B cell (primary cell): ENCODE measurements around the gene EPHB6. TPM values are rescaled to one million over a fixed set of nuclear protein-coding genes. Genes with fewer than 3 reads are reported as not detected.
A peak's percentile ranks its signal among the peaks of the same experiment; 100 is the strongest.

ENCODE experiments used
- ATAC-seq: fragments of 200-7000 bp; cut with Tn5 transposase; one replicate; pipeline ENCODE4 v1.10.0; 2021; ENCODE audit warnings: low read depth, mild to moderate bottlenecking, moderate number of reproducible peaks, moderate library complexity
- CTCF ChIA-PET: fragments of 350-600 bp; sonication (Branson Sonifier 250); formaldehyde crosslinking; loops from one replicate; lab custom pipeline; 2021; ENCODE audit warnings: antibody characterized with exemption, inconsistent platforms; lab: Charles Lee
- POLR2A ChIA-PET: fragments of 350-600 bp; sonication (Branson Sonifier 250); formaldehyde crosslinking; loops from one replicate; lab custom pipeline; 2021; ENCODE audit warnings: antibody characterized with exemption; lab: Charles Lee
- DNase-seq: peaks from one replicate; pipeline ENCODE4 v3.0.0; 2013
- H2AFZ ChIP-seq: 2 replicates; pipeline ENCODE4 v1.6.1; 2012; ENCODE audit warnings: mild to moderate bottlenecking, low read depth, low read length; ENCODE audit not compliant: insufficient read depth, poor library complexity, severe bottlenecking
- H3K27ac ChIP-seq, 2 donors: 1 replicate in 1 of 2; 2 replicates in 1 of 2; pipeline ENCODE4 v1.5.1; 2012 to 2013; ENCODE audit warnings: low read length in 2 of 2, mild to moderate bottlenecking in 2 of 2, moderate library complexity in 1 of 2
- H3K27me3 ChIP-seq, 4 experiments: fragments of 200-600 bp in 1 of 4; sonication (generic) in 1 of 4; replicated peaks in 1 of 4; 1 replicate in 2 of 4; 2 replicates in 2 of 4; pipeline versions ENCODE4 v1.6.1 to v1.7.0; 2013 to 2016; ENCODE audit warnings: low read length in 3 of 4, mild to moderate bottlenecking in 2 of 4, mixed read lengths in 1 of 4, moderate library complexity in 1 of 4; ENCODE audit not compliant: insufficient read depth in 4 of 4, control insufficient read depth in 3 of 4; ENCODE audit errors: control extremely low read depth in 1 of 4
- H3K36me3 ChIP-seq, 2 experiments: replicated peaks in 1 of 2; 1 replicate in 1 of 2; 2 replicates in 1 of 2; pipeline versions ENCODE4 v1.6.1 to v1.7.1; 2013; ENCODE audit warnings: low read length in 1 of 2; ENCODE audit not compliant: insufficient read depth in 2 of 2, control insufficient read depth in 1 of 2; ENCODE audit errors: control extremely low read depth in 1 of 2, extremely low read depth in 1 of 2
- H3K4me1 ChIP-seq, 2 donors: fragments of 200-600 bp in 1 of 2; sonication (generic) in 1 of 2; 1 replicate in 1 of 2; 2 replicates in 1 of 2; pipeline versions ENCODE4 v1.5.1 to v1.6.1; 2013 to 2017; ENCODE audit warnings: low read length in 2 of 2; ENCODE audit not compliant: control insufficient read depth in 2 of 2, insufficient read depth in 2 of 2
- H3K4me2 ChIP-seq: replicated peaks from 2 replicates; pipeline ENCODE3; 2012; ENCODE audit warnings: mild to moderate bottlenecking, low read depth, low read length; ENCODE audit not compliant: poor library complexity, severe bottlenecking
- H3K4me3 ChIP-seq, 5 experiments: fragments of 200-600 bp in 1 of 5; sonication (generic) in 1 of 5; 1 replicate in 3 of 5; 2 replicates in 2 of 5; pipeline versions ENCODE4 v1.5.1 to v1.7.0; 2011 to 2016; ENCODE audit warnings: low read length in 4 of 5, mild to moderate bottlenecking in 4 of 5, low read depth in 2 of 5, control low read depth in 1 of 5, moderate library complexity in 1 of 5; ENCODE audit not compliant: insufficient read depth in 1 of 5; ENCODE audit errors: control extremely low read depth in 1 of 5, extremely low read depth in 1 of 5
- H3K79me2 ChIP-seq: fragments of 200-600 bp; sonication (generic); one replicate; pipeline ENCODE4 v1.6.0; 2016; ENCODE audit warnings: low read length; ENCODE audit not compliant: control insufficient read depth, insufficient read depth
- H3K9ac ChIP-seq: fragments of 200-600 bp; sonication (generic); 2 replicates; pipeline ENCODE4 v1.6.1; 2017; ENCODE audit warnings: mild to moderate bottlenecking, low read length, moderate library complexity
- H3K9me3 ChIP-seq, 3 donors: one replicate each; pipeline versions ENCODE4 v1.6.1 to v1.7.1; 2013; ENCODE audit warnings: low read length in 2 of 3; ENCODE audit not compliant: control insufficient read depth in 2 of 3, insufficient read depth in 1 of 3; ENCODE audit errors: control extremely low read depth in 1 of 3
- H4K20me1 ChIP-seq: 2 replicates; pipeline ENCODE4 v1.6.0; 2012; ENCODE audit warnings: mild to moderate bottlenecking, low read length; ENCODE audit not compliant: insufficient read depth, control insufficient read depth, poor library complexity, severe bottlenecking
- H3K27ac Mint-ChIP-seq: one replicate; pipeline ENCODE4 v1.8.0; 2021; ENCODE audit warnings: mixed read lengths
- H3K27me3 Mint-ChIP-seq: one replicate; pipeline ENCODE4 v1.8.0; 2021; ENCODE audit warnings: mixed read lengths
- H3K4me1 Mint-ChIP-seq: one replicate; pipeline ENCODE4 v1.8.0; 2021; ENCODE audit warnings: mixed read lengths
- H3K4me3 Mint-ChIP-seq: one replicate; pipeline ENCODE4 v1.8.0; 2021; ENCODE audit warnings: mixed read lengths
- H3K9me3 Mint-ChIP-seq: one replicate; pipeline ENCODE4 v1.8.0; 2022; ENCODE audit warnings: mixed read lengths; ENCODE audit not compliant: insufficient read depth
- CTCF ChIP-seq: fragments of 200-600 bp; IDR thresholded peaks from one replicate; pipeline ENCODE4 v1.8.0; 2022; ENCODE audit warnings: antibody characterized with exemption, mild to moderate bottlenecking
- EZH2 ChIP-seq: IDR thresholded peaks from 2 replicates; pipeline ENCODE4 v1.6.1; 2012; ENCODE audit warnings: borderline replicate concordance, low read depth, mild to moderate bottlenecking, moderate library complexity, low read length; ENCODE audit not compliant: insufficient read depth, poor library complexity, severe bottlenecking
- WGBS: methylation state at CpG from one replicate; pipeline ENCODE4 v1.1.5; 2013; ENCODE audit warnings: missing lambda C conversion rate; ENCODE audit not compliant: insufficient coverage; 5-methylcytosine and 5-hydroxymethylcytosine counted together
- intact Hi-C: fragments of 100-400 bp; cut with micrococcal nuclease; formaldehyde crosslinking; loops from one replicate; pipeline ENCODE4 v1.10.0; 2022
- polyA plus RNA-seq: library from polyadenylated mRNA; depleted of rRNA; stranded (reverse); fragments of >200 nt; gene quantifications from 2 replicates; pipeline ENCODE4 v1.2.3, GENCODE V29; 2012
- total RNA-seq, 2 donors: library from RNA; stranded (reverse); fragments of 120-200 nt in 1 of 2; gene quantifications; 1 replicate in 1 of 2; 2 replicates in 1 of 2; pipeline versions ENCODE4 v1.2.3 to v1.2.4, GENCODE V29; 2013 to 2022

EPHB6 gene
- total and polyA plus RNA-seq, 2 donors (not counting 1 experiment from before 2014, with no cell fraction given), result 65.3 to 69.6 TPM

- peak overlapping the region; percentile 86 for H3K27ac Mint-ChIP-seq
- H3K4me1 Mint-ChIP-seq, result peaks cover 29% of the 10 kb centered on the region
- Histone ChIP-seq H3K9me3 (no peaks in the 10 kb centered on the region), H3K4me2 (peak overlapping the region; percentile 81), H3K79me2 (no peaks in the 10 kb centered on the region), H4K20me1 (peaks cover 5% of the 10 kb centered on the region), H3K27ac (no peak overlapping the region), H3K9ac (peak overlapping the region; percentile 95), H3K36me3 (peaks cover 0 to 1% of the 10 kb centered on the region in 2 experiments), H3K4me3 (peak overlapping the region in 4 of 5 experiments; percentile 89 to 99 (median 92)), H3K27me3 (no peaks in the 10 kb centered on the region), H2AFZ (no peak overlapping the region), H3K4me1 (peaks cover 12 to 24% of the 10 kb centered on the region in 2 donors)
- ATAC-seq, result no peak
- TF ChIP-seq CTCF (no peak), EZH2 (no peak)
- H3K27me3 Mint-ChIP-seq, result no peaks in the 10 kb centered on the region
- peak; percentile 25 for DNase-seq
- 94% methylated on average over 8 of the region's 12 CpGs for WGBS
- intact Hi-C loops, result loop anchor here (2.0 kb wide), 2 partner anchors 223 to 433 kb away; partner anchors contain the start of gene CASP2
- no peaks in the 10 kb centered on the region for H3K9me3 Mint-ChIP-seq
- ChIA-PET CTCF (interaction anchor here (0.7 to 3.6 kb wide), 14 partner anchors 9 to 359 kb away, joined by 3 to 43 read pairs (median 10); no protein-coding TSS in a partner anchor), POLR2A (interaction anchor here (1.1 to 3.1 kb wide), 5 partner anchors 24 to 144 kb away, joined by 3 to 56 read pairs (median 24); no protein-coding TSS in a partner anchor)
- peak overlapping the region; percentile 89 for H3K4me3 Mint-ChIP-seq
Measured at GRCh38 chr7:142855756-142856564, 1.1 kb downstream of the EPHB6 start.
